ENCODE results near the gene LRP11.
"Not testable (repeated sequence)": the region's sequence is repeated elsewhere in the genome, so short reads cannot be mapped to it uniquely, and the experiment has no call there.

Gene LRP11

GRCh38 chr6:149846321-149846720 lies 17.8 kb downstream of the LRP11 start:
- DNase-seq: no peak

GRCh38 chr6:149845549-149845948 lies 18.6 kb downstream of the LRP11 start:
- no peak for DNase-seq

GRCh38 chr6:149844480-149844879 lies 19.7 kb downstream of the LRP11 start:
- no peak for DNase-seq

GRCh38 chr6:149844036-149844435 lies 20.1 kb downstream of the LRP11 start:
- DNase-seq: not testable (repeated sequence)

GRCh38 chr6:149843051-149843633 lies 21.0 kb downstream of the LRP11 start:
- DNase-seq: no peak

GRCh38 chr6:149842331-149842730 lies 21.8 kb downstream of the LRP11 start:
- DNase-seq: no peak

GRCh38 chr6:149840345-149841075 lies 23.6 kb downstream of the LRP11 start:
- DNase-seq: peak; percentile 36

- DNase-seq: peak; percentile 73
Observed at GRCh38 chr6:149834513-149835481, 29.4 kb downstream of the LRP11 start.

- DNase-seq: no peak
Observed at GRCh38 chr6:149833651-149834050, 30.5 kb downstream of the LRP11 start.

- DNase-seq: no peak
Observed at GRCh38 chr6:149831308-149831820, 32.8 kb downstream of the LRP11 start.

- DNase-seq: no peak
Observed at GRCh38 chr6:149830731-149831307, 33.3 kb downstream of the LRP11 start.

GRCh38 chr6:149825292-149825691 lies 38.9 kb downstream of the LRP11 start:
- DNase-seq: no peak

- DNase-seq: no peak
Observed at GRCh38 chr6:149823013-149823412, 41.1 kb downstream of the LRP11 start.

- no peak for DNase-seq
Observed at GRCh38 chr6:149821492-149821891, 42.7 kb downstream of the LRP11 start.

GRCh38 chr6:149820506-149820905 lies 43.7 kb downstream of the LRP11 start:
- DNase-seq: no peak

- no peak for DNase-seq
Observed at GRCh38 chr6:149815788-149816187, 48.4 kb downstream of the LRP11 start.

- DNase-seq: no peak
Observed at GRCh38 chr6:149813351-149813750, 50.8 kb downstream of the LRP11 start.

GRCh38 chr6:149809798-149810197 lies 54.4 kb downstream of the LRP11 start:
- DNase-seq: no peak

- no peak for DNase-seq
Observed at GRCh38 chr6:149806127-149806526, 58.0 kb downstream of the LRP11 start.

- DNase-seq: no peak
Observed at GRCh38 chr6:149783551-149783950, 80.6 kb downstream of the LRP11 start.

GRCh38 chr6:149782337-149782736 lies 81.8 kb downstream of the LRP11 start:
- DNase-seq: no peak

GRCh38 chr6:149781715-149782114 lies 82.4 kb downstream of the LRP11 start:
- DNase-seq: no peak

- DNase-seq: no peak
Observed at GRCh38 chr6:149779644-149779963, 84.6 kb downstream of the LRP11 start.
